Measurements from ENCODE around the gene COPG1. TPM values are rescaled to one million over a fixed set of nuclear protein-coding genes. Genes with fewer than 3 reads are reported as not detected.
A peak's percentile ranks its signal among the peaks of the same experiment; 100 is the strongest.
"Not testable (repeated sequence)": the region's sequence is repeated elsewhere in the genome, so short reads cannot be mapped to it uniquely, and the experiment has no call there.

The COPG1 gene
- total and polyA plus RNA-seq, 4 experiments from 2014 or later: 67.4 to 147 (median 129) TPM

DNA sequence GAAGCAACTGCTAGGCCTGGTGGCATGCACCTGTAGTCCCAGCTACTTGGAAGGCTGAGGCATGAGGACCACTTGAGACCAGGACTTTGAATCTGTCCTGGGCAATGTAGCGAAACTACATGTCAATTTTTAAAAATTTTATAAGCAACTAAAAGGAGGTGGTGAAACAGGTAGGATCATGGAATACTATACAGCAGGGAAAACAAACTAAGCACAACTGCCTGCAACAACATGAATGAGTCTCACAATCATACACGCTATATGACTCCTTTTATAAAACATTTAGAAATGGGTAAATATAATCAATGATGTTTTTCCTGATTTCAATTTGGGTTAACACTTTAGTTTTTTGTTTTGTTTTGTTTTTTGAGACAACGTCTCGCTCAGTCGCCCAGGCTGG, 36.2 kb upstream of the COPG1 start:
- peak overlapping the region in 1 of 7 donors; percentile 35 for H3K27ac Mint-ChIP-seq
- Histone ChIP-seq H3K4me1 (ENCODE audit: insufficient read depth, low read length) (no peaks in the 10 kb centered on the region), H3K4me3 (ENCODE audit: low read length in 2 of 2) (no peak overlapping the region), H3K27me3 (ENCODE audit: insufficient read depth, low read length) (no peaks in the 10 kb centered on the region), H3K36me3 (ENCODE audit: insufficient read depth, low read length) (no peaks in the 10 kb centered on the region), H3K9me3 (ENCODE audit: control insufficient read depth in 1 of 2, low read length in 2 of 2) (no peaks in the 10 kb centered on the region), H3K27ac (ENCODE audit: low read depth, low read length) (no peak overlapping the region)
- peaks cover 0 to 5% of the 10 kb centered on the region in 2 donors for H3K27me3 Mint-ChIP-seq
- H3K4me3 Mint-ChIP-seq: no peak overlapping the region
- H3K9me3 Mint-ChIP-seq: no peaks in the 10 kb centered on the region
- no peaks in the 10 kb centered on the region for H3K36me3 Mint-ChIP-seq
- POLR2A ChIA-PET (ENCODE audit: partially characterized antibody): interaction anchor here (1.1 kb wide), 1 partner anchor 30 kb away, joined by 3 read pairs; the partner anchor contains the start of gene CNBP
- no peak for DNase-seq
- no peaks in the 10 kb centered on the region for H3K4me1 Mint-ChIP-seq
- CTCF ChIA-PET (ENCODE audit: partially characterized antibody): interaction anchor here (1.6 kb wide), 1 partner anchor 243 kb away, joined by 6 read pairs; no protein-coding TSS in a partner anchor
- intact Hi-C loops (cut with micrococcal nuclease): no loop called here

DNA sequence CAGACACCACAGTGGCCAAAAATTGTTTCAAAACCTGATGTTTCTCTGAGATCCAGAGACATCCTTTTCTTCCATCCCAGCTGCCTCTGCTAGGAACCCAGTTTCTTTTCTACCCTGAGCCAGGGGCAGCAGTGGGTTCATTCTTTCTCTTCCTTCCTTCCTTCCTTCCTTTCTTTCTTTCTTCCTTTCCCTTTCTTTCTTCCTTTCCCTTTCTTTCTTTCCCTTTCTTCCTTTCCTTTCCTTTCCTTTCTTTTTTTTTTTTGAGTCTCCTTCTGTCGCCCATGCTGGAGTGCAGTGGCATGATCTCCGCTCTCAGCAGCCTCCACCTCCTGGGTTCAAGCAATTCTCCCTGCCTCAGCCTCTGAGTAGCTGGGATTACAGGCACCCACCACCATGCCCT, 30.7 kb upstream of the COPG1 start:
- intact Hi-C loops (cut with micrococcal nuclease): no loop called here
- Histone ChIP-seq H3K27me3 (ENCODE audit: insufficient read depth, low read length) (no peaks in the 10 kb centered on the region), H3K9me3 (ENCODE audit: control insufficient read depth in 1 of 2, low read length in 2 of 2) (no peaks in the 10 kb centered on the region), H3K4me1 (ENCODE audit: insufficient read depth, low read length) (no peaks in the 10 kb centered on the region), H3K27ac (ENCODE audit: low read depth, low read length) (no peak overlapping the region), H3K36me3 (ENCODE audit: insufficient read depth, low read length) (no peaks in the 10 kb centered on the region), H3K4me3 (ENCODE audit: low read length in 2 of 2) (no peak overlapping the region)
- Mint-ChIP-seq H3K27ac (no peak overlapping the region), H3K27me3 (peaks cover 1% of the 10 kb centered on the region in 2 donors), H3K4me1 (no peaks in the 10 kb centered on the region), H3K4me3 (no peak overlapping the region), H3K36me3 (no peaks in the 10 kb centered on the region), H3K9me3 (no peaks in the 10 kb centered on the region)
- POLR2A ChIA-PET (ENCODE audit: partially characterized antibody): no interaction called here
- no peak for DNase-seq
- CTCF ChIA-PET (ENCODE audit: partially characterized antibody): no interaction called here

DNA sequence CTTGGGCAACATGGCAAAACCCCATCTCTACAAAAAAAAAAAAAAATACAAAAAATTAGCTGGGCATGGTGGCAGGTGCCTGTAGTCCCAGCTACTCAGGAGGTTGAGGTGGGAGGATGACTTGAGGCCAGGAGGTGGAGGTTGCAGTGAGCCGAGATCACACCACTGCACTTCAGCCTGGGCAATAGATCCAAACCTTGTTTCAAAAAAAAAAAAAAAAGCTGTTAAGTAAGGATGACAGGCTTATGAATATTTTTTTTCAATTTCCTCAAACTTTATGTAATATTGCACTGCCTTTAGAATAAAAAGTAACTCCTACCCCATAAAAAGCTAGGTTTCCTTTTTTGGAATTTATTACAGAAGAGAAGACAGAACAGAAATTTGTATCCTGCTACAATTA, 25.0 kb upstream of the COPG1 start:
- H3K9me3 Mint-ChIP-seq; H3K9me3 ChIP-seq (ENCODE audit: control insufficient read depth in 1 of 2, low read length in 2 of 2); H3K27me3 ChIP-seq (ENCODE audit: insufficient read depth, low read length); DNase-seq; H3K36me3 ChIP-seq (ENCODE audit: insufficient read depth, low read length); H3K27me3 Mint-ChIP-seq; intact Hi-C loops (cut with micrococcal nuclease); H3K27ac Mint-ChIP-seq; H3K36me3 Mint-ChIP-seq; H3K4me3 Mint-ChIP-seq; H3K27ac ChIP-seq (ENCODE audit: low read depth, low read length); H3K4me3 ChIP-seq (ENCODE audit: low read length in 2 of 2): not testable (repeated sequence)
- POLR2A ChIA-PET (ENCODE audit: partially characterized antibody): interaction anchor here (1.0 to 1.3 kb wide), 6 partner anchors 9 to 208 kb away, joined by 3 to 5 read pairs (median 4); partner anchors contain the start of gene COPG1
- peaks cover 6 to 28% (median 17%) of the 10 kb centered on the region in 4 donors for H3K4me1 Mint-ChIP-seq
- H3K4me1 ChIP-seq (ENCODE audit: insufficient read depth, low read length): peaks cover 11% of the 10 kb centered on the region
- CTCF ChIA-PET (ENCODE audit: partially characterized antibody): interaction anchor here (0.7 to 2.8 kb wide), 6 partner anchors 9 to 268 kb away, joined by 3 to 16 read pairs (median 6); no protein-coding TSS in a partner anchor

DNA sequence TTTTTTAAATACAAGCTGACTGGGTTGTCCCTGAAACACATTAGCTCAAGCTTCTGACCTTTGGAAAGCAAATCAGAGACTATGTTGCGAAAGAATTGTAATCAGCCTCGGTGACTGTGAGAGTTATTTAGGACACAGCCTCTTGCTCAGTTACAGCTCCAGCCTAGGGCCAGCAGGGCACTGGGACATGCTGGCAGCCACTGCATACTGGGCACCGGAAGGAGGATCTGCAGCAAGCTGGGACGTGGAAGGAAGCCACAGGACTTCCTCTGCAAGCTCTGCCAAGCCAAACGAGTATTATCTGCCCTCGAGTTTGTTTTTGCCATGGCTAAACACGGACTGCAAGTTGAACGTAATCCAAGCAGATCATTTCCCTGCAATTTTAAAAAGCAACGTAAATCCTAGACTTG, 24.4 kb upstream of the COPG1 start:
- ChIA-PET CTCF (ENCODE audit: partially characterized antibody) (interaction anchor here (1.5 to 2.8 kb wide), 5 partner anchors 9 to 255 kb away, joined by 3 to 16 read pairs (median 9); no protein-coding TSS in a partner anchor), POLR2A (ENCODE audit: partially characterized antibody) (interaction anchor here (1.0 to 1.3 kb wide), 5 partner anchors 8 to 209 kb away, joined by 3 to 5 read pairs (median 3); partner anchors contain the start of gene COPG1)
- H3K27me3 Mint-ChIP-seq: no peaks in the 10 kb centered on the region
- Histone ChIP-seq H3K4me3 (ENCODE audit: low read length in 2 of 2) (no peak overlapping the region), H3K27me3 (ENCODE audit: insufficient read depth, low read length) (no peaks in the 10 kb centered on the region), H3K27ac (ENCODE audit: low read depth, low read length) (no peak overlapping the region), H3K4me1 (ENCODE audit: insufficient read depth, low read length) (peaks cover 11% of the 10 kb centered on the region), H3K36me3 (ENCODE audit: insufficient read depth, low read length) (no peaks in the 10 kb centered on the region), H3K9me3 (ENCODE audit: control insufficient read depth in 1 of 2, low read length in 2 of 2) (no peaks in the 10 kb centered on the region)
- DNase-seq: no peak
- intact Hi-C loops (cut with micrococcal nuclease): no loop called here
- peaks cover 6 to 31% (median 17%) of the 10 kb centered on the region in 4 donors for H3K4me1 Mint-ChIP-seq
- peak overlapping the region in 7 of 8 donors; percentile 2 to 64 (median 46) for H3K4me3 Mint-ChIP-seq
- no peaks in the 10 kb centered on the region for H3K9me3 Mint-ChIP-seq
- peak overlapping the region; percentile 24 to 86 (median 67) for H3K27ac Mint-ChIP-seq
- no peaks in the 10 kb centered on the region for H3K36me3 Mint-ChIP-seq

DNA sequence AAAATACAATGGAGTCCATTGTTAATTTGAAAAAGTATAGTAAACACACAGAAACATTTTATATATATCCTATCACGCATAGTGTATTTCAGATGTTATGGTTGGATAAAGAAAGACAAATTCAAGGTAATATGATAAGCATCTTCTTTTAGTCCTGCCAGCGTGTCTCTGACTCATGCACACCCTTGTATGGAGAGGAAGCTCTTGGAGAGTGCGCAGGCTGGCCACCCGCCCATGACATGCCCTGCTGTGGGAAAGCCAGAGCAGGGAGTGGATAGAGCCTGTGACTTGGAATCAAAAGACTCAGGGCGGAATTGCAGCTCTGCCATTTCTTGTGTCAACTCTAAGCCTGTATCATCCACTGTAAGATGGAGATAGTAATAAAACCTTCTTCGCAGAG, 23.0 kb upstream of the COPG1 start:
- H3K4me3 ChIP-seq (ENCODE audit: low read length in 2 of 2): no peak overlapping the region
- Mint-ChIP-seq H3K4me3 (peak overlapping the region in 2 of 8 donors; percentile 29 to 43), H3K27ac (peak overlapping the region in 2 of 7 donors; percentile 52 to 62), H3K27me3 (no peaks in the 10 kb centered on the region), H3K36me3 (no peaks in the 10 kb centered on the region), H3K9me3 (no peaks in the 10 kb centered on the region), H3K4me1 (peaks cover 7 to 31% (median 18%) of the 10 kb centered on the region in 4 donors)
- no peaks in the 10 kb centered on the region for H3K27me3 ChIP-seq (ENCODE audit: insufficient read depth, low read length)
- CTCF ChIA-PET (ENCODE audit: partially characterized antibody): interaction anchor here (1.0 to 2.8 kb wide), 3 partner anchors 102 to 256 kb away, joined by 4 to 16 read pairs (median 9); no protein-coding TSS in a partner anchor
- no peaks in the 10 kb centered on the region for H3K36me3 ChIP-seq (ENCODE audit: insufficient read depth, low read length)
- H3K9me3 ChIP-seq (ENCODE audit: control insufficient read depth in 1 of 2, low read length in 2 of 2): no peaks in the 10 kb centered on the region
- H3K4me1 ChIP-seq (ENCODE audit: insufficient read depth, low read length): peaks cover 11% of the 10 kb centered on the region
- no peak overlapping the region for H3K27ac ChIP-seq (ENCODE audit: low read depth, low read length)
- POLR2A ChIA-PET (ENCODE audit: partially characterized antibody): no interaction called here
- DNase-seq: no peak
- intact Hi-C loops (cut with micrococcal nuclease): no loop called here

DNA sequence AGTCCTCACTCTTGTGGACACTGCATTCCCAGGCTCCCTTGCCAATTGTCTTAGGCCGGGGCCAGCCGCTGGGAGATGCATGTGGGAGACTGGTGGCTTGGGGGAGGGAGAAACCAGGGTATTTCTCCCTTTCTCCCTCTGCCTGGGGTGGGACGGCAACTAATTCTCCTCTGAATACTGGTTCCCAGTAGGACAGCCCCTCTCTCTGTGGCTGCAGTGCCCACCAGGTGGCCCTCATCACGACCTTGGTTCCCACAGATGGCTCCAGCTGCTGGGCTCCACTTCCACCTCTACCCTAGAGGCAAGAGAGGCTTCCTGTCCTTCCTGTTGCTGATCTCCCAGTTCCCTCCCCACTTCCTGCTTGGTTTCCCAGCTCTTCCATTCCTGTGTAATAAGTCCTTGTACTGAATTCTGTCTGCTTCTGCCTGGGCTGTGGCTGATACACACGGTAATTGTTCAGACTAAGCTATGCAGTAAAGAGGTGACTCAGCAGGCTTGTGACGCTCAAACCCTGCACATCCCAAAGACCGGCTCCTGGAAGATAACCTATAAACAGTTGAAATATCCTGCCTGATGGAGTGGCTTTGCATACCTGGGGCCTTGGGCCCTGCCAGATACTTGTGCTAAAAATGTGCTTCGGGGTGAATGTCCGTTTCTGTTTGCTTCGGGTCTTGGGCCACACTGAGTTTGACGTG, 20.4 kb upstream of the COPG1 start:
- intact Hi-C loops (cut with micrococcal nuclease): no loop called here
- H3K27me3 Mint-ChIP-seq: peaks cover 0 to 1% of the 10 kb centered on the region in 2 donors

DNA sequence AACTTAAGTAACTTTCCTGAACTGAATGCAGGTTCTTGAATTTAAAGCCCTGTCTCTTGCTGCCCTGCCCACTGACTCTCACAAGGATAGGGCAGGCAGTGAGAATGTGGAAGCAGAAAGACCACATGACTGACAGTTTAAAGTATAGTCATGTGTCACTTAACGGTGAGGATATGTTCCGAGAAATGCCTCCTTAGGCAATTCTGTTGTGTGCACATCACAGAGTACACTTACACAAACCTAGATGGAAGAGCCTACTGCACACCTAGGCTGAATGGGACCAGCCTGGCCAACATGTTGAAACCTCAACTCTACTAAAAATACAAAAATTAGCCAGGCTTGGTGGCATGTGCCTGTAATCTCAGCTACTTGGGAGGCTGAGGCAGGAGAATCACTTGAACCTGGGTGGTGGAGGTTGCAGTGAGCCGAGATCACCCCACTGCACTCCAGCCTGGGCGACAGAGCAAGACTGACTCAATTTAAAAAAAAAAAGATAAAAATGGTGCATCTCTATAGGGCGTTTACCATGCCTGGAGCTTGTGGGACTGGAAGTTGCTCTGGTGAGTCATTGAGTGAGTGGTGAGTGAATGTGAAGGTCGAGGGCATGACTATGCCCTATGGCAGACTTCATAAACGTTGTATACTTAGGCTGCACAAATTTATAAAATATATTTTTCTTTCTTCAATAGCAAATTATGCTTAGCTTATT, 18.9 kb upstream of the COPG1 start:
- POLR2A ChIA-PET (ENCODE audit: partially characterized antibody): interaction anchor here (0.8 to 1.1 kb wide), 2 partner anchors 86 to 189 kb away, joined by 3 read pairs; no protein-coding TSS in a partner anchor
- Histone ChIP-seq H3K9me3 (ENCODE audit: control insufficient read depth in 1 of 2, low read length in 2 of 2) (no peaks in the 10 kb centered on the region), H3K4me3 (ENCODE audit: low read length in 2 of 2) (no peak overlapping the region), H3K4me1 (ENCODE audit: insufficient read depth, low read length) (peaks cover 4% of the 10 kb centered on the region), H3K36me3 (ENCODE audit: insufficient read depth, low read length) (no peaks in the 10 kb centered on the region), H3K27ac (ENCODE audit: low read depth, low read length) (no peak overlapping the region), H3K27me3 (ENCODE audit: insufficient read depth, low read length) (no peaks in the 10 kb centered on the region)
- H3K9me3 Mint-ChIP-seq: no peaks in the 10 kb centered on the region
- no peak for DNase-seq
- H3K27ac Mint-ChIP-seq: no peak overlapping the region
- intact Hi-C loops (cut with micrococcal nuclease): no loop called here
- peaks cover 8 to 32% (median 14%) of the 10 kb centered on the region in 4 donors for H3K4me1 Mint-ChIP-seq
- no peak overlapping the region for H3K4me3 Mint-ChIP-seq
- CTCF ChIA-PET (ENCODE audit: partially characterized antibody): interaction anchor here (0.9 to 2.7 kb wide), 2 partner anchors 17 to 260 kb away, joined by 5 to 10 read pairs; no protein-coding TSS in a partner anchor
- peaks cover 0 to 1% of the 10 kb centered on the region in 2 donors for H3K27me3 Mint-ChIP-seq
- H3K36me3 Mint-ChIP-seq: no peaks in the 10 kb centered on the region

More for the DNA sequence above, 20.4 kb upstream of the COPG1 start:
- DNase-seq: no peak
- POLR2A ChIA-PET (ENCODE audit: partially characterized antibody): no interaction called here
- H3K27ac ChIP-seq (ENCODE audit: low read depth, low read length): no peak overlapping the region
- no peaks in the 10 kb centered on the region for H3K9me3 ChIP-seq (ENCODE audit: control insufficient read depth in 1 of 2, low read length in 2 of 2)
- peaks cover 11% of the 10 kb centered on the region for H3K4me1 ChIP-seq (ENCODE audit: insufficient read depth, low read length)
- H3K36me3 Mint-ChIP-seq: no peaks in the 10 kb centered on the region
- H3K36me3 ChIP-seq (ENCODE audit: insufficient read depth, low read length): no peaks in the 10 kb centered on the region
- H3K4me3 ChIP-seq (ENCODE audit: low read length in 2 of 2): no peak overlapping the region
- H3K4me1 Mint-ChIP-seq: peaks cover 12 to 42% (median 20%) of the 10 kb centered on the region in 4 donors
- no peaks in the 10 kb centered on the region for H3K27me3 ChIP-seq (ENCODE audit: insufficient read depth, low read length)
- CTCF ChIA-PET (ENCODE audit: partially characterized antibody): interaction anchor here (2.7 kb wide), 1 partner anchor 259 kb away, joined by 10 read pairs; no protein-coding TSS in a partner anchor
- H3K9me3 Mint-ChIP-seq: no peaks in the 10 kb centered on the region
- peak overlapping the region in 1 of 8 donors; percentile 36 for H3K4me3 Mint-ChIP-seq
- H3K27ac Mint-ChIP-seq: no peak overlapping the region
